Ishikawa (cell line): ENCODE results near the gene CEP164.

Experiments
- CEBPB ChIP-seq: IDR thresholded peaks from 2 replicates; pipeline ENCODE4 v1.6.1; 2012
- CREB1 ChIP-seq: IDR thresholded peaks from 2 replicates; pipeline ENCODE4 v1.6.1; 2012; ENCODE audit warnings: low read depth
- EP300 ChIP-seq: IDR thresholded peaks from 2 replicates; pipeline ENCODE4 v1.6.1; 2012; ENCODE audit warnings: borderline replicate concordance
- RAD21 ChIP-seq: IDR thresholded peaks from 2 replicates; pipeline ENCODE4 v1.6.1; 2012; ENCODE audit warnings: low read depth
- REST ChIP-seq: IDR thresholded peaks from 2 replicates; pipeline ENCODE4 v1.6.1; 2012; ENCODE audit warnings: low read depth, mild to moderate bottlenecking
- TAF1 ChIP-seq: IDR thresholded peaks from 2 replicates; pipeline ENCODE4 v1.6.1; 2012; ENCODE audit warnings: low read depth, mild to moderate bottlenecking
- TEAD4 ChIP-seq: IDR thresholded peaks from 2 replicates; pipeline ENCODE4 v1.6.1; 2012
- YY1 ChIP-seq: IDR thresholded peaks from 2 replicates; pipeline ENCODE4 v1.6.1; 2012; ENCODE audit warnings: low read depth
- TF ChIP-seq, protein P1 (sequence below): IDR thresholded peaks from 2 replicates; pipeline ENCODE4 v1.6.1; 2012

DNA sequence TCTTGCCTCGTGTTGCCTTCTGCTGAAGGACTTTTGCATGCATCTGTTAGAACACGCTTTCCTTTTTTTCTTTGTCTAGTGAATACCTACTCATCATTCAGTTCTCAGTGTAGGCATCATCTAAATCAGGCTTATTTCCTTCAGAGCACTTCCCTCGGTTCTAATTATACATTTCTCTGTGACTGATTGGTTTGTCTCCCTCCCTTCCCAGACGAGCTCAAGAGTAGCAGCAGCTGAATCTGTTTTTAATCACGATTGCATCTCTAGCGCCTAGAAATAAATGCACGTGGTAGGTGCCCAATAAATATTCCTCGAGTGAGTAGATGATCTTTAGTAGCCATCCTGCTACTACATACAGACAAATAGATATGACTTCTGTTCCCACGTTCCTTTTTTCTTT lies 6.3 kb downstream of the CEP164 start:
- TF ChIP-seq TEAD4 (no peak), YY1 (no peak), CEBPB (no peak), RAD21 (no peak), TAF1 (no peak), REST (no peak), EP300 (no peak), CREB1 (no peak)
- TF ChIP-seq, protein P1, sequence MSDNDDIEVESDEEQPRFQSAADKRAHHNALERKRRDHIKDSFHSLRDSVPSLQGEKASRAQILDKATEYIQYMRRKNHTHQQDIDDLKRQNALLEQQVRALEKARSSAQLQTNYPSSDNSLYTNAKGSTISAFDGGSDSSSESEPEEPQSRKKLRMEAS: no peak
